Activated CD8-positive, alpha-beta memory T cell treated with anti-CD3 and anti-CD28 coated beads for 1 hour (primary cell): ENCODE data around the gene GMPR.

Source experiments
- DNase-seq, 2 donors: peaks; one replicate each; pipeline ENCODE4 v3.0.0-alpha.2; 2020; ENCODE audit warnings: low read depth in 1 of 2; ENCODE audit errors: extremely low read depth in 1 of 2

Gene GMPR

DNA sequence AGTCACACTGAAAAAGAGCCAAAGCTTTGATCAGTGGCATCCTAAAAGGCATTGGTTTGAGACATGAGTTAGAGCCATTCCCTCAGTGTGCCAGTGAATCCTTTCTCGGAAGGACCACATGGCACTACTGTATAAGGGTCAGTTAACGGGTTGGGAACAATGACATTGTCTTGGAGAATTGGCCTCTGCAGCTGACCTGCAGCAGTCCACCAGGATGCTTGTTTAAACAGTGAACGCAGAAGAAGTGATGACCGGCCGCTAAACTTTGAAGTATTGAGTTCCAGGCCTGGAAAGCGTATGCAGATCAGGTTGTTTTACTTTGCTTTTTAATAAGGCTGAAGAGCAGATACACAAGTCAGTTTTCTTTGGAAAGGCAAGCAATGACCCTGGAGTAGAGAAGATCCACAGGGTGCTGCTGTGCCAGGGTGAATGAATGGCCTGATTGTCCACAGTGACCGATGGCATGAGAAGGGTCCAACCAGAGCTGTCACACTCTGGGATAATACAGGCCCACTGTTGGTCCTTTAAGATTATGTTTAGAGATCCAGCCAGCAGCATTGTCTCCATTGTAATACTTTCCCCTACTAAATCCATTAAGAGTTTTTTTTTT lies 57.8 kb downstream of the GMPR start:
- no peak for DNase-seq

DNA sequence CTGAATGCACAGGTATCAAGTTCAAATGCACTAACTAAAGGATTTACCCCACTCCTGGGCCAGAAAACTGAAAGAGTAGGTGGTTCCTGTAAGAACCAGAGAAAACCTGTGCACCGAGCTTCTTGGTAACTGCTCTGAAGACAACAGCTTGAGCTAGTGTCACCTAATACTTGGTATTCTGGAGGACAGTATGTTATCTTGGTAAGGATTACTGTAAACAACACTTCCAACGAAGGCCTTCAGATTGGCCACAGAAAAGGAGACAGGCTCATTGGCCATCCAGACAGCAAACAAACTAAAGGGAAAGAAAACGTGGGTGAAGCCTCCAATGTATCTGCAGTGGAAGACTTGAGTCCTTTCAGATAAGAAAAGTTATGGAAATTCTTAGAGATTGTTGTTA lies 61.5 kb downstream of the GMPR start:
- no peak for DNase-seq

- DNase-seq = no peak
Measured at GRCh38 chr6:16301511-16301910, 63.1 kb downstream of the GMPR start.

- no peak for DNase-seq
Measured at GRCh38 chr6:16302721-16303552, 64.5 kb downstream of the GMPR start.

DNA sequence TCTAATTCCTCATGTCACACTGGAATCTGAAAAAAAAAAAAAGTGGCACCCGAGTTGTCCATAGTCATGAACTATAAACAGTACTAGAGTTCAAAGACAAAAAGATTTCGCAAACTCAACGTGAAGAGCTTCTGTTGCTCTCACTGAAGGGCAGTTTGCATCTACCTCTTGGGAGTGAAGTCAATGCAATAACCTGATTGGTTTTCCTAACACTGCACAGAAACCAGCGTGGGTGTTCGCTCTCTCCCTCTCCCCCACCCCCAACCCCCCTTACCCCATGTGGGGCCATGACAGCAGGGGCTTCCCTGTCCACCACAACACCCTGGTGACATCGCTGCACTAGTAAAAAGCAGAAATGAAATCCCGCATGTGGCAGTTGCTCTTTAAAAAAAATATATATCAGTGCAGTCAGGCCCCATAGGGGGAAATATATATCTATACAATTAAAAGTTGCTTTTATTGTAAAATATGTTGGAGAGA lies 66.9 kb downstream of the GMPR start:
- DNase-seq = no peak

DNA sequence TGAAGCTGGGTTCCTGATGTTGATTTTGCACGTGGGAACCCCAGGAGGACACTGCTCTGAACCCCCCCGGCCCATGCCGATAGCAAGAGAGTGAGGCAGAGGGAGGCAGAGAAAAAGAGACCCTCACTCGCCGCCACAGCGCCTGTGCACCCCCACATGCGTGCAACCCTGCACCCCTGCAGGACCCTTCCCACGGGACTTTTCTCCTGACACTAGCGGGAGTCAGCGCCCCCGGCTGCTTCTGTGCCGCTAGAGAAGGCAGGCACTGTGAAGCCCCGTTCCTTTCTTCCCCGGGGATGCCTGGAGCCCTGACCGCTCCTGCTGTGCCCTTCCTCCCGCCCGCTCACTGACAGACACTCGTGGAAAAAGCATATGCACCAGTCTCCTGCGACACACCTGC lies 67.4 kb downstream of the GMPR start:
- no peak for DNase-seq

DNA sequence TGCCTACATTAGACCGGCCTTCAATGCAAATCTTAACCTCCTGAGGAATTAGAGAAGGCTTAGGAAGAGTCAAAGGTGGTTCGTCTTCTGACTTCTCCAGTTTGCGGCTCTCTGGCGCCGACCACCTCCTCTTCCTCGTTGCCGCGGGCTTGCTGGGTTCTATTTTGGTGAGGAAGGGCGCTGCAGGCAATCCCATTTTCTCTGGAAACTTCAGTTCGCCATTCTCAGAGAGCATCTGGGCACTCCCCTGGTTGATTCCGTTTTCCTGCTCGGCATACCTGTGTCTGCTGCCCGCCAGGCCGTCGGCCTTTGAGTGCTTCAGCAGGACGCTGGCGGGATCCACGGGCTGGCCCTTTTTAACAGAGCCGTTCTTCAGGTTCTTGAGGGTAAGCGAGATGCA lies 67.9 kb downstream of the GMPR start:
- DNase-seq = no peak

GRCh38 chr6:16311763-16312162 lies 73.4 kb downstream of the GMPR start:
- no peak for DNase-seq

GRCh38 chr6:16313732-16314131 lies 75.3 kb downstream of the GMPR start:
- no peak for DNase-seq

GRCh38 chr6:16314296-16314695 lies 75.9 kb downstream of the GMPR start:
- DNase-seq = no peak

DNA sequence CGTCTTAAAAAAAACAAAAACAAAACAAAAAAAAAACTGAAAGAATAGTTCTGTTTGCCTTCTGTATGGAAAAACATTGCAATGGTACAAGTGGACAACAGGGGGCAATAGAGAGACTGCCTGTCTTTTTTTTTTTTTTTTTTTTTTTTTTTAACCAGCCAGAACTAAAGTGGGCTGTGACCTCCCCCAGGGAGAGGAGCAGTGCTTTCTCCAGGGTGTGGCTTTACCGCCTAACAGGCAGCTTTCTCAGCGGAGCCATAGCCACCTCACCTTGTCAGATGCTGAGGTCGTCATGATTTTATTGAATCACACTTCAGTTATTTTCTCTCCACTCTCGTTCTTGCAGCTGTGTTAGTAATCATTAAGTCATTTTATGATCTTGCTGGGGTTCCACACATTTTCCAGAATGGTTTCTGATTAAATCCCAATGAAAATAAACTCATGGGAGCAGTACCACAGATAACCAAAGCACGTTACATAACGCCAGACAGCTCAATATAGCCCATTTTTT lies 78.4 kb downstream of the GMPR start:
- no peak for DNase-seq

DNA sequence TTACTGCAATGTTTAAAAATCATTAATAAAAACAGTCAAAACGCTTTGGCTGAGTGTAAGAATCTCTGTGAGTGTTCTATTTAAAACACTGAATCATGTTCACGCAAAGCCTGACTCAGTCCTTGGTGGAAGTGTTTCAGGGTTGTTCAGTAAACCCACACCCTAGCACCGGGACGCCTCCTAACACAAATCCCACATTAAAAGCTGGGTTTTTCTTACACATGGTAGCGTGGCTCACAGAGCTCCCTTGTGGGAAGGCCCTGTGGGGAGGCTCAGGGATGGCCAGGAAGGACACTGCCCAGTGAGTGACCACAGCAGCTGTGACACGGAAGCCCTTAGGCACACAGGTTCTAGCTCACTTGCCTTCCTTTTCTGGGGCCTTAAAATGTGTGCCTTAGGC lies 80.2 kb downstream of the GMPR start:
- no peak for DNase-seq

GRCh38 chr6:16318953-16319720 lies 80.8 kb downstream of the GMPR start:
- DNase-seq = no peak

DNA sequence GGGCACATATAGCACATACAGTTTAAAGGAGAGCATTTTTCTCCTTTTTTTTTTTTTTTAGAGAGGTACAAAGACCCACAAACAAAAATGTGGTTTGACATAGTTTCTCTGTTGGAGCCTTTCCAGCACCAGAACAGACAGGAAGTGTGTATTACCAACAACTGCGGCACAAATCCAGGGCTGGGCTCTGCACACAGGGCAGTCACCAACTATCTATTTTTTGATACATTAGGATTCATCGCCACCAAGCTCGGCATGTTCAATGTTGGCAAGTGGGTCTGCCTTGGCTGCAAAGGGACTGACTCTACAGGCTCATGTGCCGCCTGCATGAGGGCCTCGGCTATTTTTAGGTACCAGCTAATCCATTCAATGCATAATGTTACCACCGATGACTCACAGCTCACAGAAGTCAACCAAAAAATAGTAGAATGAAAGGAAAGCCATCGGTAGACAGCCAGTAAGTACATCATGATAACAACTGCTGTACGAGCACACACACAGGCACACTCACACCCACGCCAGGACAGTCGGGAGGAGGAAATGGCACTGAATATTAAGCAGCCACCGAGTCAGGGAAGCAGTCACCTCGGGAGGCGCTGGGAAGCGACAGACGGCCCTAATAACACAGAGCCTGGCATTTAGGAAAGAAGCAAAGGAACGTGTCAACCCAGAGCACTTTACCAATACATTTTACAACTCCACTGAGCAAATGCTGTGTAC lies 81.6 kb downstream of the GMPR start:
- DNase-seq = peak; percentile 31 to 52

DNA sequence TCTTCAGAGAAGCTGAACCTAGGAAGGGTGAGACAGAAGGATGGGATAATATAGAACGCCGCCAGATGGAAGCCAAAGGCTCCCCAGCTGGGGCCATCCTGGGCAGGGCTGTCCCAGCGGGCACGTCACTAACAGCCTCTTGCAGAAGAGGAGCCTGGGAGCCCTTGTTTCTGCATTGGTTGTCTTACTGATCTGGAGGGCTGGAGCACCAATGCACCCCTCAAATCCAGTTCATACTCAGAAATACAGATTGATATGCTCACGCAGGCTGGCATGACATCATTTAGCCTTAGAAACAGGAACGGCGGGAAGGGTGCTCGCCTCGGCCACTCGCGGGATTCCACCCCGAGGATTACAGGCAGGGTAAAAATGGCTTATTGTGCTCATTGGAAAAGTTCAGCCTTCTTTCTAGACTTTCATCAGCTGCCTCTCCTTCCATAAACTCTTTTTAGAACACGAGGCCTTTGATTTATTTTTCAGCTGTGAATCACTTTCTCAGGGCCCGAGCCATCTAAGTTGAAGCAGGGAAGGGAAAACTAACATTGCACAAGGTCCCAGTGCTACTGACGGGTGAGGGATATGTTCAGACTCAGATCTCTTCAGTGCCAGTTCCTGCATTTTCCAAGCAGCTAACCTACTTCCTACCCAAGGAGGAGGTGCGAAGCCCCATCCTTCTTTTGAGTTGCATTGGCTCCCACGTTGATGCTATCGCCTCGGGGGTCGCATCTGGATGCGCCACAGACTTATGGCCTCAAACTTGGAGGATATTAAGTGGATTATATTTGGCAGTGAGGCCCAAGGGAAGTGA lies 82.3 kb downstream of the GMPR start:
- no peak for DNase-seq

- DNase-seq = no peak
Measured at GRCh38 chr6:16321341-16321710, 82.9 kb downstream of the GMPR start.

- no peak for DNase-seq
Measured at GRCh38 chr6:16321826-16322225, 83.4 kb downstream of the GMPR start.

- DNase-seq = peak; percentile 43 to 49
Measured at GRCh38 chr6:16322666-16323312, 84.4 kb downstream of the GMPR start.

- no peak for DNase-seq
Measured at GRCh38 chr6:16324184-16324583, 85.8 kb downstream of the GMPR start.
